DND-41 (cell line): ENCODE data around the gene SEMA4G.

Experiments used
- ATAC-seq: fragments of 200-7000 bp; cut with Tn5 transposase; 3 replicates; pipeline ENCODE4 v1.9.1; 2021; ENCODE audit warnings: low read depth; ENCODE audit not compliant: insufficient read depth
- DNase-seq: peaks from one replicate; pipeline ENCODE4 v3.0.0-alpha.2; 2020
- H2AFZ ChIP-seq: 2 replicates; pipeline ENCODE4 v1.6.0; 2012; ENCODE audit warnings: low read depth, low read length
- H3K27ac ChIP-seq: 2 replicates; pipeline ENCODE4 v1.5.1; 2012; ENCODE audit warnings: low read length, inconsistent platforms
- H3K27me3 ChIP-seq: fragments of 200-600 bp; sonication (generic); 2 replicates; pipeline ENCODE4 v1.6.0; 2012; ENCODE audit warnings: low read length, mild to moderate bottlenecking, inconsistent platforms; ENCODE audit not compliant: insufficient read depth, poor library complexity
- H3K36me3 ChIP-seq: 2 replicates; pipeline ENCODE4 v1.5.1; 2012; ENCODE audit warnings: low read length, inconsistent platforms; ENCODE audit not compliant: insufficient read depth
- H3K4me1 ChIP-seq: 2 replicates; pipeline ENCODE4 v1.5.1; 2012; ENCODE audit warnings: mild to moderate bottlenecking, low read length; ENCODE audit not compliant: insufficient read depth
- H3K4me2 ChIP-seq: 2 replicates; pipeline ENCODE4 v1.6.0; 2012; ENCODE audit warnings: mild to moderate bottlenecking, moderate library complexity, low read length, inconsistent platforms; ENCODE audit not compliant: insufficient read depth
- H3K4me3 ChIP-seq, 2 experiments: fragments of 200-600 bp in 1 of 2; shearing (Covaris generic) in 1 of 2; 2 replicates each; pipeline ENCODE4 v1.5.1; 2012 to 2016; ENCODE audit warnings: inconsistent platforms in 2 of 2, low read length in 2 of 2, mild to moderate bottlenecking in 2 of 2, low read depth in 1 of 2, moderate library complexity in 1 of 2
- H3K79me2 ChIP-seq: 2 replicates; pipeline ENCODE4 v1.6.0; 2012; ENCODE audit warnings: low read length, inconsistent platforms; ENCODE audit not compliant: insufficient read depth
- H3K9ac ChIP-seq: 2 replicates; pipeline ENCODE4 v1.6.0; 2012; ENCODE audit warnings: low read depth, mild to moderate bottlenecking, inconsistent platforms, low read length, moderate library complexity
- H3K9me3 ChIP-seq: 2 replicates; pipeline ENCODE4 v1.5.1; 2012; ENCODE audit warnings: low read length, moderate library complexity, mild to moderate bottlenecking, inconsistent platforms; ENCODE audit not compliant: insufficient read depth, severe bottlenecking
- H4K20me1 ChIP-seq: 2 replicates; pipeline ENCODE4 v1.6.0; 2012; ENCODE audit warnings: low read length; ENCODE audit not compliant: insufficient read depth
- EZH2 ChIP-seq: IDR thresholded peaks from 3 replicates; pipeline ENCODE4 v1.6.1; 2012; ENCODE audit warnings: borderline replicate concordance, low read depth, mild to moderate bottlenecking, moderate library complexity, low read length, inconsistent platforms; ENCODE audit not compliant: severe bottlenecking
- TF ChIP-seq, protein P1 (sequence below): IDR thresholded peaks from 2 replicates; pipeline ENCODE4 v1.5.1; 2012; ENCODE audit warnings: borderline replicate concordance, low read length, moderate library complexity, mild to moderate bottlenecking; ENCODE audit not compliant: poor library complexity, severe bottlenecking; ENCODE audit errors: extremely low read depth

The SEMA4G gene

GRCh38 chr10:100997360-100998182, 28.3 kb downstream of the SEMA4G start:
- peak overlapping the region; percentile 83 for H3K27ac ChIP-seq
- peaks cover 37% of the 10 kb centered on the region for H3K4me1 ChIP-seq
- no peak for TF ChIP-seq EZH2
- TF ChIP-seq, protein P1, sequence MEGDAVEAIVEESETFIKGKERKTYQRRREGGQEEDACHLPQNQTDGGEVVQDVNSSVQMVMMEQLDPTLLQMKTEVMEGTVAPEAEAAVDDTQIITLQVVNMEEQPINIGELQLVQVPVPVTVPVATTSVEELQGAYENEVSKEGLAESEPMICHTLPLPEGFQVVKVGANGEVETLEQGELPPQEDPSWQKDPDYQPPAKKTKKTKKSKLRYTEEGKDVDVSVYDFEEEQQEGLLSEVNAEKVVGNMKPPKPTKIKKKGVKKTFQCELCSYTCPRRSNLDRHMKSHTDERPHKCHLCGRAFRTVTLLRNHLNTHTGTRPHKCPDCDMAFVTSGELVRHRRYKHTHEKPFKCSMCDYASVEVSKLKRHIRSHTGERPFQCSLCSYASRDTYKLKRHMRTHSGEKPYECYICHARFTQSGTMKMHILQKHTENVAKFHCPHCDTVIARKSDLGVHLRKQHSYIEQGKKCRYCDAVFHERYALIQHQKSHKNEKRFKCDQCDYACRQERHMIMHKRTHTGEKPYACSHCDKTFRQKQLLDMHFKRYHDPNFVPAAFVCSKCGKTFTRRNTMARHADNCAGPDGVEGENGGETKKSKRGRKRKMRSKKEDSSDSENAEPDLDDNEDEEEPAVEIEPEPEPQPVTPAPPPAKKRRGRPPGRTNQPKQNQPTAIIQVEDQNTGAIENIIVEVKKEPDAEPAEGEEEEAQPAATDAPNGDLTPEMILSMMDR = peak; percentile 94
- H3K79me2 ChIP-seq = no peaks in the 10 kb centered on the region; the same call in 1 of the 2 replicates
- H4K20me1 ChIP-seq = no peaks in the 10 kb centered on the region; the same call in 1 of the 2 replicates
- H3K9ac ChIP-seq = peak overlapping the region; percentile 83
- no peaks in the 10 kb centered on the region for H3K9me3 ChIP-seq
- peaks cover 22% of the 10 kb centered on the region for H3K36me3 ChIP-seq
- H3K27me3 ChIP-seq = no peaks in the 10 kb centered on the region
- peak; percentile 61 for ATAC-seq
- H3K4me3 ChIP-seq = peak overlapping the region; percentile 53 to 93
- peak overlapping the region; percentile 92 for H2AFZ ChIP-seq
- DNase-seq = peak; percentile 70
- H3K4me2 ChIP-seq = peak overlapping the region; percentile 98

- H3K27ac ChIP-seq = peak overlapping the region; percentile 83
- DNase-seq (peak; percentile 86), ATAC-seq (peak; percentile 68)
- H4K20me1 ChIP-seq = no peaks in the 10 kb centered on the region; the same call in 1 of the 2 replicates
- no peak for TF ChIP-seq EZH2
- TF ChIP-seq, protein P1 = no peak
- H3K9me3 ChIP-seq = no peaks in the 10 kb centered on the region
- peak overlapping the region; percentile 83 for H3K9ac ChIP-seq
- peaks cover 37% of the 10 kb centered on the region for H3K4me1 ChIP-seq
- H3K27me3 ChIP-seq = no peaks in the 10 kb centered on the region
- peak overlapping the region; percentile 92 for H2AFZ ChIP-seq
- H3K36me3 ChIP-seq = peaks cover 16% of the 10 kb centered on the region
- no peaks in the 10 kb centered on the region; the same call in 1 of the 2 replicates for H3K79me2 ChIP-seq
- H3K4me2 ChIP-seq = peak overlapping the region; percentile 98
- peak overlapping the region; percentile 53 to 93; a peak in 3 of 4 replicates for H3K4me3 ChIP-seq
Observed at GRCh38 chr10:100998183-100998990, 29.1 kb downstream of the SEMA4G start.

DNA sequence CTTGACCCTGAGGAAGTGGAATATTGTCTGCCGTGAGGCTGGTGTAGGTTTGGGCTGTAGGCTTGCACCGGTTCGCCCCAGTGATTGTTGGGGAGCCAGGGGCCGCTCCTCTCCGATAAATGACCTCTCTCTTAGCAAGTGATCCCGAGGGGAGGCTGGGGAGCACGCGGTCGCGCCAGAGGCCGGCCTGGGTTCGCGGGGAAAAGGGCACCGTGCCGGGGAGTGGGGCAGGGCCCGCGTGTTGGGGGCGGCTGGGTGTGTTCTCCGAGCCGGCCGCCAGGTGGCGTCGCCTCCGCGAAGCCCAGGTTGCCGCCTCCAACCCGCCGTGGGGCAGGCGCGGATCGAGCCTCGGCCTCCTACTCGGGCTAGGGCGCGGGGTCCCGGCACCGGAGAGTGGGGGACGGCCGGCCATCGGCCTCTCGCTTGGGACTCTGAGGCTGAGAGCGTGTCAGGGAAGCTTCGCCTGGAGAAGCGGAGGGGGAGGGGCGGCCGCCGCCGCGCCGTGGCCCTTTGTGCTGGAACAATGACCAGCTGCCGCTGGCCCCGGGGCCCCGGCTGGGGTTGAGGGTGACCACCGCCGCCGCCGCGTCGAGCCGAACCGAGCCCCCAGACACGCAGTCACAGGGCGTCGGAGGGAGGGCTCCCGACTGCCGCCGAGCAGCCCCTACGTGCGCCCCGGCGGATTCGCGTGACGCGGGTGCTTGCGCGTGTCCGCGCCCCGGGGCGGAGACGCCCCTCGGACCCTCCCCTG, 29.9 kb downstream of the SEMA4G start:
- Histone ChIP-seq H3K36me3 (peaks cover 9% of the 10 kb centered on the region), H3K4me1 (peaks cover 37% of the 10 kb centered on the region), H3K79me2 (no peaks in the 10 kb centered on the region; the same call in 1 of the 2 replicates), H4K20me1 (peaks cover 3% of the 10 kb centered on the region), H3K4me2 (peak overlapping the region; percentile 98), H3K27me3 (no peaks in the 10 kb centered on the region), H3K9ac (peak overlapping the region; percentile 83), H2AFZ (peak overlapping the region; percentile 92), H3K4me3 (peak overlapping the region; percentile 33 to 93; a peak in 3 of 4 replicates), H3K9me3 (no peaks in the 10 kb centered on the region), H3K27ac (peak overlapping the region; percentile 83)
- TF ChIP-seq, protein P1 = peak; percentile 79
- TF ChIP-seq EZH2 = no peak
- ATAC-seq (peak; percentile 67), DNase-seq (peak; percentile 73)
